Measurements from ENCODE around the gene PTPN3. TPM values are rescaled to one million over a fixed set of nuclear protein-coding genes. Genes with fewer than 3 reads are reported as not detected.

The PTPN3 gene
- total RNA-seq, 1 donor from 2014 or later: 0.62 TPM

- Mint-ChIP-seq H3K9me3 (ENCODE audit: unreplicated experiment) (no peaks in the 10 kb centered on the region), H3K4me1 (ENCODE audit: unreplicated experiment) (no peaks in the 10 kb centered on the region), H3K36me3 (ENCODE audit: low read depth, unreplicated experiment) (no peaks in the 10 kb centered on the region), H3K27me3 (ENCODE audit: unreplicated experiment) (peaks cover 9% of the 10 kb centered on the region), H3K27ac (ENCODE audit: unreplicated experiment) (no peak overlapping the region), H3K4me3 (ENCODE audit: unreplicated experiment) (no peak overlapping the region)
- peak; percentile 19 for TF ChIP-seq CTCF (IDR thresholded peaks at IDR 0.05; ENCODE audit: unreplicated experiment)
- no peak for DNase-seq (ENCODE audit: low spot score)
These were observed 38.7 kb downstream of the PTPN3 start for GRCh38 chr9:109459423-109459822.

DNA sequence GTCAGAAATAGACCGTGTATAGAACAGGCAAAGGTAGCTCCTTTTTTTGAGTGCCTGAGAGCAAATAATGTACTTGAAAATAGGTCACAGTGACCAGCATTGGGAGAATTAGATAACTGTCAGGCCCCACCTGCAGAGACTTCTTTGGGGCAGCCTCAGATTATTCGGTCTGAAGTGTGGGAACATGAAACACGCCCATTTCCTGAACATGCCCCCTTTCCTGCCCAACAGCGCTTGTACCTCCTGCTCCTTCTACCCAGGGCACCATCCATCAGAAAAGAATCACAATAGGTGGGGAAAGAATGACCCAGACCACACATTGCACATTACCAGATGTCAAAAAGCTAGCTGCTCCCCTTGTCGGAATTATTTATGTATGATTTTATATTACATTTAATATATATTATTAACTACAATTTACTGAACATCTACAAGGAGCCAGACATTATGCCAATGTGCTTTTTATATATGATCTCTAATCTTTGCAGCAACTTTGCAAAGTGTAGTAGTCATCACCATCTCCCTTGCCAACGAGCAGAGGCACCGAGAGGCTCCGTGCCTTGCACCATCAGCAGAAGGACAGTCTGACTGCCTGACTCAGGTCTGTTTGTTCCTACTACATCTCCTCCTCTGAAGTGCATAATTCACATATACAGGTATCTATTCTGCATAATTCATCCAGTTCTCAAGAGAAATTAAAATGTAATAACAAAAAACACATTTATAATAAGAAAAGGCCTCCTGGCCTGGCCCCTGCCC is 39.5 kb downstream of the PTPN3 start:
- H3K36me3 Mint-ChIP-seq (ENCODE audit: low read depth, unreplicated experiment): no peaks in the 10 kb centered on the region
- H3K27me3 Mint-ChIP-seq (ENCODE audit: unreplicated experiment): peaks cover 9% of the 10 kb centered on the region
- H3K27ac Mint-ChIP-seq (ENCODE audit: unreplicated experiment): no peak overlapping the region
- H3K4me3 Mint-ChIP-seq (ENCODE audit: unreplicated experiment): no peak overlapping the region
- TF ChIP-seq CTCF (IDR thresholded peaks at IDR 0.05; ENCODE audit: unreplicated experiment): no peak
- no peaks in the 10 kb centered on the region for H3K4me1 Mint-ChIP-seq (ENCODE audit: unreplicated experiment)
- DNase-seq (ENCODE audit: low spot score): no peak
- H3K9me3 Mint-ChIP-seq (ENCODE audit: unreplicated experiment): no peaks in the 10 kb centered on the region

- Mint-ChIP-seq H3K4me1 (ENCODE audit: unreplicated experiment) (no peaks in the 10 kb centered on the region), H3K27me3 (ENCODE audit: unreplicated experiment) (peaks cover 5% of the 10 kb centered on the region), H3K4me3 (ENCODE audit: unreplicated experiment) (no peak overlapping the region), H3K9me3 (ENCODE audit: unreplicated experiment) (no peaks in the 10 kb centered on the region), H3K27ac (ENCODE audit: unreplicated experiment) (no peak overlapping the region), H3K36me3 (ENCODE audit: low read depth, unreplicated experiment) (no peaks in the 10 kb centered on the region)
- TF ChIP-seq CTCF (IDR thresholded peaks at IDR 0.05; ENCODE audit: unreplicated experiment): no peak
- no peak for DNase-seq (ENCODE audit: low spot score)
These were observed 41.3 kb downstream of the PTPN3 start for GRCh38 chr9:109456811-109457210.

DNA sequence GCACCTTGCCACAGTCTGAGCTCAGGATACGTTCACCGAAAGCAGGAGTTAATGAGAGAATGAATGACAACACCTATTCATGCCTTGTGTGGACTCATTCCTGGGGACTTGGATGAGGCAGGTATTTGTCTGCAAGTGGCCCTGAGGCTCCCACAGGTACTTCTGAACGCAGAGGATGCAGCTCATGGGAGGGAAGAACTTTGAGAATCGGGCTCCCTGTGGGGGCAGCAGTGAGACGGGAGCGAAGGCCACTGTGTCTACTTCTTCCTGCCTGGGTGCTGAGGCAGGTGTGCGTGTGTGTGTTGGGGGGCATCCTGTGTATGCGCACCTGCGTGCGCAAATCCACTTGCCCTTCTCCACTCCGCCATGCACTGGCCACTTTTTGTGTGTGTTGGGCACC is 42.2 kb downstream of the PTPN3 start:
- Mint-ChIP-seq H3K27me3 (ENCODE audit: unreplicated experiment) (peaks cover 5% of the 10 kb centered on the region), H3K4me1 (ENCODE audit: unreplicated experiment) (no peaks in the 10 kb centered on the region), H3K36me3 (ENCODE audit: low read depth, unreplicated experiment) (no peaks in the 10 kb centered on the region), H3K9me3 (ENCODE audit: unreplicated experiment) (no peaks in the 10 kb centered on the region), H3K4me3 (ENCODE audit: unreplicated experiment) (no peak overlapping the region), H3K27ac (ENCODE audit: unreplicated experiment) (no peak overlapping the region)
- TF ChIP-seq CTCF (IDR thresholded peaks at IDR 0.05; ENCODE audit: unreplicated experiment): no peak
- no peak for DNase-seq (ENCODE audit: low spot score)

- H3K9me3 Mint-ChIP-seq (ENCODE audit: unreplicated experiment): no peaks in the 10 kb centered on the region
- no peak overlapping the region for H3K4me3 Mint-ChIP-seq (ENCODE audit: unreplicated experiment)
- no peak overlapping the region for H3K27ac Mint-ChIP-seq (ENCODE audit: unreplicated experiment)
- H3K27me3 Mint-ChIP-seq (ENCODE audit: unreplicated experiment): peaks cover 5% of the 10 kb centered on the region
- no peaks in the 10 kb centered on the region for H3K4me1 Mint-ChIP-seq (ENCODE audit: unreplicated experiment)
- no peak for DNase-seq (ENCODE audit: low spot score)
- no peaks in the 10 kb centered on the region for H3K36me3 Mint-ChIP-seq (ENCODE audit: low read depth, unreplicated experiment)
- TF ChIP-seq CTCF (IDR thresholded peaks at IDR 0.05; ENCODE audit: unreplicated experiment): no peak
These were observed 42.7 kb downstream of the PTPN3 start for GRCh38 chr9:109455391-109455790.

Measured in endothelial cell (in vitro differentiated cells).